GM19395 (cell line): ENCODE measurements around the gene CPSF6.

Source experiments
- ATAC-seq: cut with Tn5 transposase; IDR thresholded peaks from one replicate; pipeline ENCODE4 v1.9.1; 2021; ENCODE audit warnings: mild to moderate bottlenecking, moderate library complexity; ENCODE audit not compliant: unreplicated experiment

Gene CPSF6

GRCh38 chr12:69318225-69318624, 78.9 kb downstream of the CPSF6 start:
- ATAC-seq, result no peak

GRCh38 chr12:69321351-69321750, 82.0 kb downstream of the CPSF6 start:
- no peak for ATAC-seq
